HCT116 (cell line): Measurements from ENCODE around the gene SOD1. TPM values are rescaled to one million over a fixed set of nuclear protein-coding genes. Genes with fewer than 3 reads are reported as not detected.

Experiments used
- ATAC-seq: fragments of 200-7000 bp; cut with Tn5 transposase; 2 replicates; pipeline ENCODE4 v1.9.1; 2020; ENCODE audit warnings: mild to moderate bottlenecking, moderate library complexity
- BruUV-seq: library from RNA; stranded (reverse); fragments of 400-500 nt; replicated peaks from 2 replicates; lab custom pipeline; 2021; lab: Mats Ljungman, UMichigan
- CTCF ChIA-PET: fragments of 300-600 bp; sonication (Branson Sonifier 250); formaldehyde crosslinking; loops from one replicate; lab custom pipeline; 2021; ENCODE audit warnings: antibody characterized with exemption; lab: Charles Lee
- POLR2A ChIA-PET: fragments of 300-600, 350-600 bp; sonication (Branson Sonifier 250); formaldehyde crosslinking; loops from one replicate; lab custom pipeline; 2021; ENCODE audit warnings: antibody characterized with exemption; lab: Charles Lee
- RAD21 ChIA-PET, 2 experiments: fragments of 300-600 bp; sonication (Branson Sonifier 250); formaldehyde crosslinking; loops; one replicate each; lab custom pipeline; 2023; ENCODE audit warnings: low total read pairs in 2 of 2; ENCODE audit not compliant: uncharacterized antibody in 2 of 2, unreplicated experiment in 2 of 2, low non-redundant PET in 1 of 2; lab: Charles Lee
- DNase-seq: peaks from one replicate; pipeline ENCODE4 v3.0.0-alpha.2; 2010; ENCODE audit warnings: low read depth, low spot score
- H2AFZ ChIP-seq: fragments of 200-600 bp; shearing (Covaris generic), sonication (generic); 2 replicates; pipeline ENCODE4 v1.6.1; 2017; ENCODE audit warnings: low read depth, mixed run types, mixed read lengths, antibody characterized with exemption, low read length; ENCODE audit not compliant: poor library complexity, severe bottlenecking
- H3K27ac ChIP-seq: 2 replicates; pipeline ENCODE4 v1.5.1; 2012; ENCODE audit warnings: low read depth, low read length
- H3K27me3 ChIP-seq: fragments of 200-600 bp; sonication (generic); 2 replicates; pipeline ENCODE4 v1.6.1; 2016; ENCODE audit warnings: mixed run types, low read length, mixed read lengths; ENCODE audit not compliant: insufficient read depth
- H3K36me3 ChIP-seq, 2 experiments: fragments of 200-500 bp in 1 of 2; fragments of 200-600 bp in 1 of 2; sonication (Bioruptor generic) in 1 of 2; sonication (generic) in 1 of 2; 2 replicates each; pipeline versions ENCODE4 v1.5.1 to v1.6.1; 2014 to 2016; ENCODE audit warnings: low read length in 2 of 2, inconsistent platforms in 1 of 2, mixed read lengths in 1 of 2, mixed run types in 1 of 2; ENCODE audit not compliant: insufficient read depth in 2 of 2, control insufficient read depth in 1 of 2
- H3K4me1 ChIP-seq, 2 experiments: fragments of 200-600 bp in 1 of 2; sonication (generic) in 1 of 2; 2 replicates each; pipeline versions ENCODE4 v1.5.1 to v1.6.1; 2012 to 2017; ENCODE audit warnings: low read length in 2 of 2, inconsistent platforms in 1 of 2, mild to moderate bottlenecking in 1 of 2, mixed read lengths in 1 of 2, mixed run types in 1 of 2, moderate library complexity in 1 of 2; ENCODE audit not compliant: insufficient read depth in 2 of 2, control insufficient read depth in 1 of 2
- H3K4me2 ChIP-seq: fragments of 200-600 bp; sonication (generic); 2 replicates; pipeline ENCODE4 v1.6.1; 2017; ENCODE audit warnings: mixed run types, low read length, mixed read lengths
- H3K4me3 ChIP-seq, 2 experiments: fragments of 200-600 bp in 1 of 2; sonication (generic) in 1 of 2; replicated peaks in 1 of 2; 2 replicates each; pipeline ENCODE4 v1.5.1; 2011 to 2016; ENCODE audit warnings: low read length in 2 of 2, control low read depth in 1 of 2, low read depth in 1 of 2, mild to moderate bottlenecking in 1 of 2, mixed read lengths in 1 of 2, mixed run types in 1 of 2
- H3K79me2 ChIP-seq: fragments of 200-600 bp; sonication (generic); 2 replicates; pipeline ENCODE4 v1.6.1; 2017; ENCODE audit warnings: mild to moderate bottlenecking, mixed run types, low read length, moderate library complexity, mixed read lengths; ENCODE audit not compliant: insufficient read depth
- H3K9ac ChIP-seq: fragments of 200-600 bp; sonication (generic); 2 replicates; pipeline ENCODE4 v1.6.1; 2016; ENCODE audit warnings: low read length, mixed read lengths
- H3K9me2 ChIP-seq: fragments of 200-600 bp; sonication (generic), shearing (Covaris generic); 2 replicates; pipeline ENCODE4 v1.6.1; 2017; ENCODE audit warnings: mixed run types, mild to moderate bottlenecking, moderate library complexity; ENCODE audit not compliant: insufficient read depth
- H3K9me3 ChIP-seq, 2 experiments: fragments of 200-500 bp in 1 of 2; fragments of 200-600 bp in 1 of 2; sonication (Bioruptor generic) in 1 of 2; sonication (generic) in 1 of 2; 2 replicates each; pipeline ENCODE4 v1.6.1; 2014 to 2017; ENCODE audit warnings: low read length in 2 of 2, mixed read lengths in 2 of 2, inconsistent platforms in 1 of 2, low read depth in 1 of 2, mild to moderate bottlenecking in 1 of 2, mixed run types in 1 of 2, moderate library complexity in 1 of 2; ENCODE audit not compliant: control insufficient read depth in 1 of 2, insufficient read depth in 1 of 2
- H4K20me1 ChIP-seq: fragments of 200-600 bp; sonication (generic), shearing (Covaris generic); 2 replicates; pipeline ENCODE4 v1.6.1; 2017; ENCODE audit warnings: mixed run types, mild to moderate bottlenecking, moderate library complexity; ENCODE audit not compliant: insufficient read depth
- EGR1 ChIP-seq: IDR thresholded peaks from 2 replicates; pipeline ENCODE4 v1.6.1; 2012; ENCODE audit warnings: low read depth
- ELF1 ChIP-seq: IDR thresholded peaks from 2 replicates; pipeline ENCODE4 v1.6.1; 2012; ENCODE audit warnings: low read depth, borderline replicate concordance
- EZH2 ChIP-seq: fragments of 200-600 bp; sonication (generic); IDR thresholded peaks from 2 replicates; pipeline ENCODE4 v1.6.1; 2017; ENCODE audit warnings: antibody characterized with exemption, mixed run types
- JUND ChIP-seq: IDR thresholded peaks from 2 replicates; pipeline ENCODE4 v1.6.1; 2012
- MAX ChIP-seq: IDR thresholded peaks from 2 replicates; pipeline ENCODE4 v1.6.1; 2012
- POLR2AphosphoS5 ChIP-seq: IDR thresholded peaks from 2 replicates; pipeline ENCODE4 v1.6.1; 2011; ENCODE audit warnings: mild to moderate bottlenecking, low read depth, low read length, moderate library complexity
- RAD21 ChIP-seq: IDR thresholded peaks from 2 replicates; pipeline ENCODE4 v1.6.1; 2012; ENCODE audit warnings: low read depth, mild to moderate bottlenecking
- SIN3A ChIP-seq: IDR thresholded peaks from 2 replicates; pipeline ENCODE4 v1.6.1; 2012; ENCODE audit warnings: low read depth
- SP1 ChIP-seq: IDR thresholded peaks from 2 replicates; pipeline ENCODE4 v1.6.1; 2012; ENCODE audit warnings: low read depth
- SRF ChIP-seq: IDR thresholded peaks from 2 replicates; pipeline ENCODE4 v1.6.1; 2012; ENCODE audit warnings: low read depth
- TCF7L2 ChIP-seq: IDR thresholded peaks from 2 replicates; pipeline ENCODE4 v1.7.0; 2011; ENCODE audit warnings: borderline replicate concordance, inconsistent platforms; ENCODE audit not compliant: insufficient read depth, insufficient read length; ENCODE audit errors: extremely low read depth
- YY1 ChIP-seq: IDR thresholded peaks from 2 replicates; pipeline ENCODE4 v1.6.1; 2011; ENCODE audit warnings: low read length, low read depth, moderate library complexity, mild to moderate bottlenecking; ENCODE audit not compliant: insufficient replicate concordance; ENCODE audit errors: extremely low read depth
- ZBTB33 ChIP-seq: IDR thresholded peaks from 2 replicates; pipeline ENCODE4 v1.6.1; 2011; ENCODE audit warnings: mild to moderate bottlenecking, low read length, moderate library complexity; ENCODE audit not compliant: insufficient replicate concordance; ENCODE audit errors: extremely low read depth
- intact Hi-C: fragments of 100-400 bp; cut with micrococcal nuclease; formaldehyde crosslinking; loops from 2 replicates; pipeline ENCODE4 v1.10.0; 2022
- total RNA-seq: library from RNA; stranded (reverse); gene quantifications from one replicate; pipeline ENCODE4 v1.2.1, GENCODE V29; 2021; ENCODE audit not compliant: unreplicated experiment

The SOD1 gene
- total RNA-seq, 1 experiment from 2014 or later: 419 TPM

- TF ChIP-seq POLR2AphosphoS5 (no peak), MAX (no peak), EZH2 (no peak), ELF1 (no peak), JUND (no peak), ZBTB33 (no peak), RAD21 (no peak), TCF7L2 (no peak), SRF (no peak), EGR1 (no peak), YY1 (no peak), SP1 (no peak), SIN3A (no peak)
- RAD21 ChIA-PET: no interaction called here
- peaks cover 24% of the 10 kb centered on the region for H3K79me2 ChIP-seq
- H3K27ac ChIP-seq: no peak overlapping the region
- no peaks in the 10 kb centered on the region for H3K27me3 ChIP-seq
- no peaks in the 10 kb centered on the region for H3K9me2 ChIP-seq
- intact Hi-C loops: no loop called here
- peaks cover 10% of the 10 kb centered on the region; the same call in 1 of the 2 replicates for H4K20me1 ChIP-seq
- H3K36me3 ChIP-seq: peaks cover 34 to 37% of the 10 kb centered on the region in 2 experiments; a peak in 3 of 4 replicates
- H3K9me3 ChIP-seq: no peaks in the 10 kb centered on the region
- H3K4me1 ChIP-seq: 0 out of 4 replicates have a peak, but pooled peaks cover 0 to 3% of the 10 kb centered on the region in 2 experiments
- POLR2A ChIA-PET: interaction anchor here (0.6 kb wide), 1 partner anchor 609 kb away, joined by 4 read pairs; the partner anchor contains the start of gene MIS18A
- H2AFZ ChIP-seq: no peak overlapping the region
- H3K4me2 ChIP-seq: no peak overlapping the region
- ATAC-seq (no peak), DNase-seq (no peak)
- H3K9ac ChIP-seq: no peak overlapping the region
- H3K4me3 ChIP-seq: no peak overlapping the region
- CTCF ChIA-PET: no interaction called here
- no TSS peak for BruUV-seq
Observed at GRCh38 chr21:31670070-31670469, 10.6 kb downstream of the SOD1 start.
